Measurements from ENCODE around the gene PKDREJ. TPM values are rescaled to one million over a fixed set of nuclear protein-coding genes. Genes with fewer than 3 reads are reported as not detected.
"Not testable (repeated sequence)": the region's sequence is repeated elsewhere in the genome, so short reads cannot be mapped to it uniquely, and the experiment has no call there.

Gene PKDREJ, protein sequence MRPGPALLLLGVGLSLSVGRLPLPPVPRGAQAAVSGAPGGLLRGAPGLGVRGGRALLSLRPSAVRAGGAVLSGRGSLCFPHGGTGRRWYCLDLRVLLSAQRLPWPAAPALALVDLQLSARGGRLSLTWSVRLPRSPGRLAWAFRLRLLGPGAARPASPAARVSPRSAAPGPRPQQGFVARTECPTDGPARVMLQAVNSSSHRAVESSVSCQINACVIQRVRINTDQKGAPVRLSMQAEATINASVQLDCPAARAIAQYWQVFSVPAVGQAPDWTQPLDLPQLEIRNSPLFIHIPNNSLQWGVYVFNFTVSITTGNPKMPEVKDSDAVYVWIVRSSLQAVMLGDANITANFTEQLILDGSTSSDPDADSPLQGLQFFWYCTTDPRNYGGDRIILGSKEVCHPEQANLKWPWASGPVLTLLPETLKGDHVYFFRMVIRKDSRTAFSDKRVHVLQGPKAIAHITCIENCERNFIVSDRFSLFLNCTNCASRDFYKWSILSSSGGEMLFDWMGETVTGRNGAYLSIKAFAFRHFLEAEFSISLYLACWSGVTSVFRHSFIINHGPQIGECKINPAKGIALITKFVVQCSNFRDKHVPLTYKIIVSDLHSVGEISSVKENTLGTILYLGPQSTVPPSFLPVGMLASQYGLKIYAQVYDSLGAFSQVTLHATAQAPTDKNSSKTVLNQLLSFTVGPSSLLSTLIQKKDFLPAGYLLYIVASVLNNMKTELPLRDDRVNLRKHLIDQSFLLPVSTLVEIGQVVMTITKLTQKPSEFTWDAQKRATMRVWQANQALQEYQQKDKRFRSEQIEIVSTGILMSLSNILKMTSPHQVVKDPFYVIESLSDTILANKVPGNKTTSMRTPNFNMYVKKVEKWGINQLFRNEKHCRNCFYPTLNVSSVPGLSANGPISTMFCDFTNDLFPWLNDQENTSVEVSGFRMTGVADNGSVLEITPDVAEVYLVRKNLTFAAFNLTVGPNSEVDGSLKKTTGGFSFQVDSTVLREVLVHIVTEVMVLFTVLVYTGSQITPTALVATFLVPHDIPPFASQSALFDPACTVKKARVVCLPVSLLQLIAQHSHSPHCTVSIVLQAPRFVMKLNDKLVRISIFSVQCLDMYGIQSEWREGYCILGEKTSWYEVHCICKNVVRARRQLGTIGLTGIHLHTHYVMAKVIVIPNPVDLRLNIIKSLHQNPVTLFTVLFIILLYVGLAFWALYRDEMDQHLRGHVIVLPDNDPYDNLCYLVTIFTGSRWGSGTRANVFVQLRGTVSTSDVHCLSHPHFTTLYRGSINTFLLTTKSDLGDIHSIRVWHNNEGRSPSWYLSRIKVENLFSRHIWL (N-terminal part only)
- total RNA-seq: 0.03 and 0.07 TPM in 2 replicates
- polyA plus RNA-seq: 0.04 TPM in 1 of 2 replicates, not detected in the other

- no peak for TF ChIP-seq CTCF (IDR thresholded peaks at IDR 0.05; ENCODE audit: low read depth, low read length)
- no peaks in the 10 kb centered on the region for H3K36me3 ChIP-seq
- no peaks in the 10 kb centered on the region for H3K9me3 ChIP-seq (ENCODE audit: low read depth)
- no peak within 1 kb of the TSS for H3K4me3 ChIP-seq
- no peak within 1 kb of the TSS for H3K27ac ChIP-seq
- peaks cover 6% of the 10 kb centered on the region for H3K4me1 ChIP-seq (ENCODE audit: low read depth)
- DNase-seq (ENCODE audit: low read depth in 1 of 2, low spot score in 1 of 2): no peak
- peaks cover 47% of the 10 kb centered on the region for H3K27me3 ChIP-seq
Measured at GRCh38 chr22:46263216-46263590, at the start of gene PKDREJ. TSS of gene PKDREJ (minus strand) at chr22:46263343. CDS start at chr22:46263322, 21 bp downstream.

GRCh38 chr22:46312848-46313247 is 49.7 kb upstream of the PKDREJ start:
- DNase-seq (ENCODE audit: low read depth in 1 of 2, low spot score in 1 of 2); H3K36me3 ChIP-seq; H3K27me3 ChIP-seq: not testable (repeated sequence)

DNA sequence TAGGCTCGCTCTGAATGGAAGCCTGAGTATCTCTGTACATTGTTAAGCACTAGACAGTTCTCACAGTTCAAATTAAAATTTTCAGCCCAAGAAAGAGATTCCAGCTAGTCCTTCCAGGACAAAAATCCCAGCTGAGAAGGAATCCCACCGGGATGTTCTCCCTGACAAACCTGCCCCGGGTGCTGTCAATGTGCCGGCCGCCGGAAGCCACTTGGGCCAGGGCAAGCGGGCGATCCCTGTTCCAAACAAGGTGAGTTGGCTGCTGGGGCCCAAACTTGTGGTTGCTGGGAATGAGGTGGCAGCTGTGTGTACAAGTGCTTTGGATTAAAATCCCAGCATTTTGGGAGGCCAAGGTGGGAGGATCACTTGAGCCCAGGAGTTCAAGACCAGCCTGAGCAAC is 48.9 kb upstream of the PKDREJ start:
- Histone ChIP-seq H3K4me1 (ENCODE audit: low read depth) (no peaks in the 10 kb centered on the region), H3K4me3 (no peak overlapping the region), H3K36me3 (peaks cover 2% of the 10 kb centered on the region), H3K27ac (no peak overlapping the region), H3K27me3 (no peaks in the 10 kb centered on the region), H3K9me3 (ENCODE audit: low read depth) (no peaks in the 10 kb centered on the region)
- TF ChIP-seq CTCF (IDR thresholded peaks at IDR 0.05; ENCODE audit: low read depth, low read length): no peak
- no peak for DNase-seq (ENCODE audit: low read depth in 1 of 2, low spot score in 1 of 2)

More at GRCh38 chr22:46312848-46313247, 49.7 kb upstream of the PKDREJ start:
- not testable (repeated sequence) for H3K27ac ChIP-seq; H3K4me3 ChIP-seq; H3K4me1 ChIP-seq (ENCODE audit: low read depth); H3K9me3 ChIP-seq (ENCODE audit: low read depth)

GRCh38 chr22:46309526-46310085 is 46.5 kb upstream of the PKDREJ start:
- TF ChIP-seq CTCF (IDR thresholded peaks at IDR 0.05; ENCODE audit: low read depth, low read length): no peak
- DNase-seq (ENCODE audit: low read depth in 1 of 2, low spot score in 1 of 2): no peak
- H3K4me1 ChIP-seq (ENCODE audit: low read depth): no peaks in the 10 kb centered on the region
- H3K4me3 ChIP-seq: no peak overlapping the region
- no peaks in the 10 kb centered on the region for H3K9me3 ChIP-seq (ENCODE audit: low read depth)
- no peaks in the 10 kb centered on the region for H3K27me3 ChIP-seq
- H3K36me3 ChIP-seq: peaks cover 2% of the 10 kb centered on the region
- no peak overlapping the region for H3K27ac ChIP-seq

- no peak for DNase-seq (ENCODE audit: low read depth in 1 of 2, low spot score in 1 of 2)
- no peaks in the 10 kb centered on the region for H3K4me1 ChIP-seq (ENCODE audit: low read depth)
- TF ChIP-seq CTCF (IDR thresholded peaks at IDR 0.05; ENCODE audit: low read depth, low read length): no peak
- no peaks in the 10 kb centered on the region for H3K9me3 ChIP-seq (ENCODE audit: low read depth)
- H3K27me3 ChIP-seq: no peaks in the 10 kb centered on the region
- no peak overlapping the region for H3K4me3 ChIP-seq
- peaks cover 2% of the 10 kb centered on the region for H3K36me3 ChIP-seq
- H3K27ac ChIP-seq: no peak overlapping the region
Measured at GRCh38 chr22:46308283-46308988, 45.3 kb upstream of the PKDREJ start.
